ENCODE results near the gene P3H4. TPM values are rescaled to one million over a fixed set of nuclear protein-coding genes. Genes with fewer than 3 reads are reported as not detected.
A peak's percentile ranks its signal among the peaks of the same experiment; 100 is the strongest.

The P3H4 gene
- total RNA-seq, 1 donor from 2014 or later: 30.4 TPM

DNA sequence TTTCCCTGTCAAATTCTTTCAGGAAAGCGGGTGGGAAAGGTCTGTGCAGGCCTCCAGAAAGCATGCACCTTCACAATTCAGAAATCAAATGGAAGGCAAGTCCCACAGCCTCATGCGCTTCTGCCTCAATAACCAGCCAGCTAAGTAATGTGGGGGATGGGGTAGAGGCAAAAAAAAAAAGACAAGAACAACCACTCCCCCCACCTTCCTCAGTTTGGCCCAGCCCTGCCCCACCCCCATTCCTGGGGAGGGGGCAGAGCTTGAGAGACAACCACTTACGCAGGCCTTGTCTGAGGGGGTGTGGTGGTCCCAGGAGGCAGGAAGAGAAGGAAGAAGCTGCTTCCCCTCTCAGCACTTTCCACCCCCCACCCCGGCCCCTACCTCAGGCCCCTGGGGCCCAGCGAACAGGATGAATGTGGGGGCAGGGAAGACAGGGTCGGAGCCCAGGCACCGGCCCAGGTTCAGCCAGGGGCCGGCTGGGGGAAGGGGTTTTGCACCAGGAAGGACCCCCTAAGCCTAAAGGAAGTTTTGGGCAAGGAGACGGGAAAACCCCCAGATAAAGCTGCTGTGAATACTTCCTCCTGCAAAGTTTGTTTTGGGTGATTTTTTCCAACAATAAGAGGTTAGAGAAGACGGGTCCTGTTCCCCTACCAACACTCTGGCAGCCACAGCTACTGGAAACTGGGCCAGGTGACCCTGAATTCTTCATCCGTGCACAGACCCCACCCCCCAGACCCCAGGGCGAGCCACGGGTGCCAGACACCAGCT, 26.5 kb downstream of the P3H4 start:
- H3K36me3 Mint-ChIP-seq (ENCODE audit: insufficient read depth): peaks cover 4% of the 10 kb centered on the region
- no peaks in the 10 kb centered on the region for H3K27me3 Mint-ChIP-seq
- peak overlapping the region; percentile 97 for H3K27ac Mint-ChIP-seq
- H3K9me3 Mint-ChIP-seq (ENCODE audit: low read depth): no peaks in the 10 kb centered on the region
- H3K4me3 Mint-ChIP-seq (ENCODE audit: low read depth): peak overlapping the region; percentile 81
- H3K4me1 Mint-ChIP-seq (ENCODE audit: low read depth): peaks cover 34% of the 10 kb centered on the region
- TF ChIP-seq, protein P1, sequence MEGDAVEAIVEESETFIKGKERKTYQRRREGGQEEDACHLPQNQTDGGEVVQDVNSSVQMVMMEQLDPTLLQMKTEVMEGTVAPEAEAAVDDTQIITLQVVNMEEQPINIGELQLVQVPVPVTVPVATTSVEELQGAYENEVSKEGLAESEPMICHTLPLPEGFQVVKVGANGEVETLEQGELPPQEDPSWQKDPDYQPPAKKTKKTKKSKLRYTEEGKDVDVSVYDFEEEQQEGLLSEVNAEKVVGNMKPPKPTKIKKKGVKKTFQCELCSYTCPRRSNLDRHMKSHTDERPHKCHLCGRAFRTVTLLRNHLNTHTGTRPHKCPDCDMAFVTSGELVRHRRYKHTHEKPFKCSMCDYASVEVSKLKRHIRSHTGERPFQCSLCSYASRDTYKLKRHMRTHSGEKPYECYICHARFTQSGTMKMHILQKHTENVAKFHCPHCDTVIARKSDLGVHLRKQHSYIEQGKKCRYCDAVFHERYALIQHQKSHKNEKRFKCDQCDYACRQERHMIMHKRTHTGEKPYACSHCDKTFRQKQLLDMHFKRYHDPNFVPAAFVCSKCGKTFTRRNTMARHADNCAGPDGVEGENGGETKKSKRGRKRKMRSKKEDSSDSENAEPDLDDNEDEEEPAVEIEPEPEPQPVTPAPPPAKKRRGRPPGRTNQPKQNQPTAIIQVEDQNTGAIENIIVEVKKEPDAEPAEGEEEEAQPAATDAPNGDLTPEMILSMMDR (IDR thresholded peaks at IDR 0.05; ENCODE audit: unreplicated experiment): no peak
- DNase-seq (ENCODE audit: low spot score, unreplicated experiment): no peak

DNA sequence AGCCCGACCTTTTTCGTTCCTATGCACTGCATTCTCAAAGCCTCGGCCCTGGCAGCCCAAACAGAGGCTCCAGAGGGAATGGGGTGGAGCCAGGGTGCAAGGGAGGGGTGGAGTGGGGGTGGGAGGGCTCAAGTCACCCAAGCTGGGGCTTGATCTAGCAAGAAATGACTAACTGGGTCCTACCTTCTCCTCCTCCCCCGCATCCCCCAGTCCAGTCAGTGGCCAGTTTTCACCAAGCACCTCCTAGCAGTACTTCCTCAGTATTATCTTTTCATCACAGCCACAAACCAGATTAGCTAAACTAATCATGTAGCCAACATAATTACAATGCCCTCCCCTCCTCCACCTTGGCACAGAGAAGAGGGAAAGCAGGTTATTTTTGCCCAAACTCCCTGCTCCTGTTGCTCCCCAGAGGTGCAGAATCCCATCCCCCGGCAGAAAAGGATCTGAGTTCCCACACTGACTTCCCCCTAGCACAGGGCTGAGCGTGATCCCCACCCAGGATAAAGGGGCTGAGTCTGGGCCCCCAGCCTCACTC, 27.5 kb downstream of the P3H4 start:
- Mint-ChIP-seq H3K36me3 (ENCODE audit: insufficient read depth) (peaks cover 4% of the 10 kb centered on the region), H3K27ac (peak overlapping the region; percentile 97), H3K9me3 (ENCODE audit: low read depth) (no peaks in the 10 kb centered on the region), H3K4me1 (ENCODE audit: low read depth) (peaks cover 34% of the 10 kb centered on the region), H3K4me3 (ENCODE audit: low read depth) (peak overlapping the region; percentile 81), H3K27me3 (no peaks in the 10 kb centered on the region)
- TF ChIP-seq, protein P1 (IDR thresholded peaks at IDR 0.05; ENCODE audit: unreplicated experiment): no peak
- DNase-seq (ENCODE audit: low spot score, unreplicated experiment): no peak

DNA sequence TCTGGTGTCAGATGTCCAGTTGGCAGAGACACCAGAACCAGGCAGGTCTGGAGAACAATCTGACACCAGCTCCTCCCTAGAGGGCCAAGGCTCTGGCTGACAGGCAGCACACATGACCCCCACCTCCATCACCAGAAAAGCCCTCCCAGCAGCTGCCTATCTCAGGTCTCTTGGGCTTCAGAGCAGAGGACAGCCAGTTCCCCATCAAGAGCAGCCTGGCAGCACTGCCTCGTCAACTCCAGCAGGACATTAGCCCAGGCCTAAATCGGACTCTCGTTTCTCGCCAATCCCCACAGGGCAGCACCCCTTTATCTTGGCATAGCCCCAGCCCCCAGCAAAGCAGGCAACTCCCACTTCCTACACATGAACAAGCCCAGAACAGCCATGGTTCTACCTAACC, 29.6 kb downstream of the P3H4 start:
- no peak for DNase-seq (ENCODE audit: low spot score, unreplicated experiment)
- H3K36me3 Mint-ChIP-seq (ENCODE audit: insufficient read depth): peaks cover 4% of the 10 kb centered on the region
- peaks cover 31% of the 10 kb centered on the region for H3K4me1 Mint-ChIP-seq (ENCODE audit: low read depth)
- H3K27me3 Mint-ChIP-seq: no peaks in the 10 kb centered on the region
- H3K9me3 Mint-ChIP-seq (ENCODE audit: low read depth): no peaks in the 10 kb centered on the region
- peak overlapping the region; percentile 53 for H3K27ac Mint-ChIP-seq
- H3K4me3 Mint-ChIP-seq (ENCODE audit: low read depth): peak overlapping the region; percentile 6
- TF ChIP-seq, protein P1 (IDR thresholded peaks at IDR 0.05; ENCODE audit: unreplicated experiment): no peak

DNA sequence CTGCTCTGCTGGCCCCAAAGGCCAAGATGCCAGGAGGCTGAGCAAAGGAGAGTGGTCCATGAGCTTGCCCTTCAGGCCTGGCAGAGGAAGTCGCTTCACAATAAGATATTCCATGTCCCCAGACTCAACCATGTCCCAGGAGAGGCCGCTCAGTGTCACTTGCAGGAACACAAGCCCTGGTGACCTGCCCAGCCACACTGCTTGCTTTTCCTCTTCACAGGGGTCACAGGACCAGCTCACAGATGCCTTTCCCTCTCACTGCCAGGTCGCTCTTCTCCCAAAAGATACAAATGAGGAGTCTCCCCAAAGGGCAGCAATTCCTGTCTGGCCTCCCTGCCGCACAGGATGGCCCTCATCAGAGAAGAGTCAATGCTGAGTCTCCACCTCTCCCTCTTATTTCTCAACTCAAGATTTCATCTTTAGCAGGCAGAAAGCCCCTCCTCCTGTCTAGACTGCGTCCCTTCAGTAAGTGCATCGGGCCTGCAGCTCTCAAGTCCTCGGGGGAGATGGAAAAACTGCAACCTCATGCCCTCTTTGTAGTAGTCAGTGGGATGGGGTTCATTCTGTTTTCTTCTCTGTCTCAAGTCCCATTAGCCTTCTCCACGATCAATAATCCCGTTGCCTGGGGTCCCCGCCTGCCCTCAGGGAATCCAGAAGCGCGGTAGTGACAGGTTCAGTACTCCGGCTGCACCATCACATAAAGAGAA, 30.2 kb downstream of the P3H4 start:
- Mint-ChIP-seq H3K36me3 (ENCODE audit: insufficient read depth) (peaks cover 4% of the 10 kb centered on the region), H3K9me3 (ENCODE audit: low read depth) (no peaks in the 10 kb centered on the region)

DNA sequence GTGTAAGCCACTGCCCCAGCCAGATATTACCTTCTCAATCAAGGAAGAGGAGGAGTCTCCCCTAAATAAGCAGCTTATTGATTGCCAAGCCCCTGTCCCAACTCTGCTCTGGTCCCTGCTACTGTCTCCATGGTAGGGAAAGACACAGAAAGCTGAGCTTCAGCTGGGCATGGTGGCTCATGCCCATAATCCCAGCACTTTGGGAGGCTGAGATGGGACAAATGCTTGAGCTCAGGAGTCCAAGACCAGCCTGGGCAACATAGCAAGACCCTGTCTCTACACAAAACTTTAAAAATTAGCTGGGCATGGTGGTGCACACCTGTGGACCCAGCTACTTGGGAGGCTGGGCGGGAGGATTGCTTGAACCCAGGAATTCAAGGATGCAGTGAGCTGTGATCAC, 31.8 kb downstream of the P3H4 start:
- H3K27me3 Mint-ChIP-seq: no peaks in the 10 kb centered on the region
- peaks cover 4% of the 10 kb centered on the region for H3K36me3 Mint-ChIP-seq (ENCODE audit: insufficient read depth)
- DNase-seq (ENCODE audit: low spot score, unreplicated experiment): no peak
- no peaks in the 10 kb centered on the region for H3K9me3 Mint-ChIP-seq (ENCODE audit: low read depth)
- TF ChIP-seq, protein P1 (IDR thresholded peaks at IDR 0.05; ENCODE audit: unreplicated experiment): no peak
- H3K4me1 Mint-ChIP-seq (ENCODE audit: low read depth): peaks cover 27% of the 10 kb centered on the region
- H3K4me3 Mint-ChIP-seq (ENCODE audit: low read depth): no peak overlapping the region
- H3K27ac Mint-ChIP-seq: no peak overlapping the region

More for the DNA sequence above, 30.2 kb downstream of the P3H4 start:
- TF ChIP-seq, protein P1 (IDR thresholded peaks at IDR 0.05; ENCODE audit: unreplicated experiment): no peak
- Mint-ChIP-seq H3K4me1 (ENCODE audit: low read depth) (peaks cover 29% of the 10 kb centered on the region), H3K4me3 (ENCODE audit: low read depth) (no peak overlapping the region), H3K27ac (peak overlapping the region; percentile 53), H3K27me3 (no peaks in the 10 kb centered on the region)
- no peak for DNase-seq (ENCODE audit: low spot score, unreplicated experiment)

All from progenitor cell of endocrine pancreas (in vitro differentiated cells).